Fibroblast of peridontal ligament (primary cell): ENCODE measurements around the gene ASF1B.

Source experiments
- DNase-seq: peaks from one replicate; pipeline ENCODE4 v3.0.0-alpha.2; 2010; ENCODE audit errors: extremely low read depth

ASF1B gene

DNA sequence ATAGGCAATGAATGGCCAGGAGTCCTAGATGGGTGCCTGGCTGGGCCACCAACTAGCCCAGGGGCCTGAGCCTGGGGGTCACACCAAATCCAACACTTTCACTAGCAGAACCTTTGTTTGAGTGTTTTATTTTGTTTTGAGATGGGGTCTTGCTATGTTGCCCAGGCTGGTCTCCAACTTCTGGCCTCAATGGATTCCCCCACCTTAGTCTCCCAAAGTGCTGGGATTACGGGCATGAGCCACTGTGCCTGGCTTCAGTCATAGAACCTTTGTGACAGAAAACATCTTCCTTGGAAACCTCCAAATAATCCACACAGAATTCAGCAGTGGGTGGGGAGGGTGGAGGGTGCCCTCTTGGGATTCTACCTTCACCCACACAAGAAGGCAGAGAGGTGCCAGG, 24.9 kb downstream of the ASF1B start:
- DNase-seq: no peak

DNA sequence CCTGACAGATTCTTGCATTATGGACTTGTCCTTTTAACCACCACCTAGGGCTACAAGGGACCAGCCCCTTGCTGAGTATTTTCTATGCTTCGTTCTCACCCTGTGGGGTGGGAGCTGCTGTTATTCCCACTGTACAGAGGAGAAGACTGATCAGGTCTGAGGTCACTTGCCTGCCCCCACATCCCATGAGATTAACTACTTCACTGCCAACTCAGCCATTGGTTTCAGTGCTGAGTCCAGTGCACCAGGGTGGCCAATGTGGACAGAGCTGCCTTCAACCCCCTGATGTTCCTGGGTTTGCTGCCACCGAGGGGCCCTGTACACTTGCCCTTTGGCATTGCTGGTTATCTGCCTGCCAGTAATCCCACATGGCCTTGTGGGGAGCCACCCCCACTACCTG, 25.7 kb downstream of the ASF1B start:
- no peak for DNase-seq

- no peak for DNase-seq
Observed at GRCh38 chr19:14107581-14108461, 28.6 kb downstream of the ASF1B start.

- no peak for DNase-seq
Observed at GRCh38 chr19:14106840-14107239, 29.5 kb downstream of the ASF1B start.

DNA sequence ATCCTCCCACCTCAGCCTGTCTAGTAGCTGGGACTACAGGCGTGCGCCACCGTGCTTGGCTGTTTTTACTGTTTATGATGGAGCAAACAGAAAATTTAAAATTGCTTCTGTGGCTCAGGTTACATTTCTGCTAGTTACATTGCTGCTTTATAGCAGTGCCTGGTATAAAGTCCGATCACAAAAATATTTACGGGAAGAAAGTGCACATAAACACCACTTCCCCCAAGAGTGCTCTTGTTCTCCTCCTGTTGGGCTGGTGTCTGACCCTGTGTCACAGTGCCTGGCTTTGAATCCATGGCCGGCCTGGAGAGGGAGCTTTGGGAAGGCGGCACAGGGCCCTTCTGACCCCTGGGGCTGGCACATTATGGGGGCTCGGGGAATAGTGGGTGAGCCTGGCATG, 30.7 kb downstream of the ASF1B start:
- no peak for DNase-seq

DNA sequence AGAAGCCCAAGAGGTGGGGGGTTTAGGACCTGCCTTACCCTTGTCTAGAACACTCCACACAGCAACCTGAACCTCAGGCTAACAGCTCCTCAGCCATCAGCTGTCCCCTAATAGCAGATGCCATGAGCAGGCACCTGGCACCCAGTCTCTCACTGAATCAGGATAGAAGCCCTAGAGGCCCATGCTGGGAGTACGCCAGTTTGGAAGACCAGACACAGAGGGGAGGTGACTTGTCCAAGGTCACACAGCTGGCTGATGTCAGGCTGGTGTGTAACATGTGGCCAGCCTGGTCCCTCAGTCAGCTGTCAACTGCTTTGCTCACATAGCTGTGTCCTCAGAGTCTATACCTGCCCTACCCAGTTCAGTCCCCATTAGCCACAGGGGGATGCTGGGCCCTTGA, 33.1 kb downstream of the ASF1B start:
- DNase-seq: no peak

GRCh38 chr19:14102756-14103155, 33.6 kb downstream of the ASF1B start:
- no peak for DNase-seq

DNA sequence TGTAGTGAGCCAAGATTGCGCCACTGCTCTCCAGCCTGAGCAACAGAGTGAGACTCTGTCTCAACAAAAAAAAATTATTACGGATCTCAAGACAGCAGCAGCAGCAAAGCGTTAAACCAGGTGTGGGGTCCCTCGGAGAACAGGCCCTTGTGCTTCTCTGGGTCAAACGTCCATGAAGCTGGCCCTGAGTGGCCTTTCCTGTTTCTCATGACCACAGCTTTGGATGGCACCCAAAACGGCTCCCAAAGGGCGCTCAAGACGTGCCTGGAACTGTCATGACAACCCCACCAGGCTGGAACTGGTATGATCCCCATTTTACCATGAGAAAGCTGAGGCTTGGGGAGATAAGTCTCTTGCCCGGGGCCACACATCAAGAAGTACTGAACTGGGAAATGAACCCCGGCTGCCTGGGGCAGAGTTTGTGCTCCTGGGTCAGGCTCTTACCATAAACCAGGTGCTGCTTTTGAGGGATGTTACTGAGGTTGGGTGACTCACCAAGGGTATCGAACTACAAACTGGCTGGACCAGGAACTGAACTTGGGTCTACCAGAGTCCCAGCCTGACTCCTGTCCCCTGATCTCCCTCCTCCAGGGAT, 34.2 kb downstream of the ASF1B start:
- DNase-seq: no peak

DNA sequence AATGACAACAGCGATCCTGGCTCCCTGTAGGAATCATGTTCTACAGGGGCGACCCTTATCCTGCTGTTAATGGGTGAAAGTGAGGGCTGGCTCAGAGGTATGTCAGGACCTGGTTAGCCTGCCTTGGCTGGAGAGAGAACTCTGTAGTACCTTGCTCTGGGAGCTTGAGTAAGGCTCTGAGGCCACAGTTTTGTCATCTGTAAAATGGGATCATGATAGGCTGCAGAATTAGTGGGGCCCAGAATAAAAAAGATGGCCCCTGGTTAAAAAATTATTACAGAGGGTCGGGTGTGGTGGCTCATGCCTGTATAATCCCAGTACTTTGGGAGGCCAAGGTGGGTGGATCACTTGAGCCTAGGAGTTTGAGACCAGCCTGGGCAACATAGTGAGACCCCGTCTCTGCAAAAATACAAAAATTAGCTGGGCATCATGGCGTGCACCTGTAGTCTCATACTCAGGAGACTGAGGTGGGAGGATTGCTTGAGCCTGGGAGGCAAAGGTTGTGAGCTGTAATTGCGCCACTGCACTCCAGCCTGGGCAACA, 35.3 kb downstream of the ASF1B start:
- no peak for DNase-seq

GRCh38 chr19:14097532-14098151, 38.7 kb downstream of the ASF1B start:
- DNase-seq: no peak

DNA sequence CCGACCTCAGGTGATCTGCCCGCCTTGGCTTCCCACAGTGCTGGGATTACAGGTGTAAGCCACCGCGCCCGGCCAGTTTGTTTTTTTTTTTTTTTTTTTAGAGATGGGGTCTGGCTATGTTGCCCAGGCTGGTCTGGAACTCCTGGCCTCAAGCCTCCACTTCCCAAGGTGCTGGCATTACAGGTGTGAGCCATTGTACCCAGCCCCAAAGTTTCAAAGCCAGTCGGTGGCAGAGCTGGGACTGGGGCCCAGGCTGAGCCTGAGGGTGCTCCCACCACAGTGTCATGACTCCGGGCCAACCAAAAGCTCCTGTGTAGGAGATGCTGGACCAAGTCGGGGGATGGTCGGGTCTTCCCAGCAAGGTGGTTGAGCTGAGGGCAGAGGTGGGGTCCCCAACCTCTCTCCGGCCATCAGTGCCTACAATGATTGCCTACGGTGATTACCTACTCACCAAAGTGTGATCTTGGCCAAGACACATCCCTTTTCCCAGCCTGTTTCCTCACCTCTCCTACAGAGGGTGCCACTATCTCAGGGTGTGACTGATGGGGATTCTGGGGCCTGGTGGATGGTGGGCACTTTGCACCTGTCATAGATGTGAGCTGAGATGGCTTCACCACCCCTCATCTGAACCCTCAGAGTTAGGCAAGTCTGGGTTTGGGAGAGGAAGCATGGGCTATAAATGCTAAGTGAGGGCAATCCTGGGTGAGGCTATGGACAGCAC, 40.0 kb downstream of the ASF1B start:
- DNase-seq: no peak

GRCh38 chr19:14094854-14095253, 41.5 kb downstream of the ASF1B start:
- DNase-seq: no peak

DNA sequence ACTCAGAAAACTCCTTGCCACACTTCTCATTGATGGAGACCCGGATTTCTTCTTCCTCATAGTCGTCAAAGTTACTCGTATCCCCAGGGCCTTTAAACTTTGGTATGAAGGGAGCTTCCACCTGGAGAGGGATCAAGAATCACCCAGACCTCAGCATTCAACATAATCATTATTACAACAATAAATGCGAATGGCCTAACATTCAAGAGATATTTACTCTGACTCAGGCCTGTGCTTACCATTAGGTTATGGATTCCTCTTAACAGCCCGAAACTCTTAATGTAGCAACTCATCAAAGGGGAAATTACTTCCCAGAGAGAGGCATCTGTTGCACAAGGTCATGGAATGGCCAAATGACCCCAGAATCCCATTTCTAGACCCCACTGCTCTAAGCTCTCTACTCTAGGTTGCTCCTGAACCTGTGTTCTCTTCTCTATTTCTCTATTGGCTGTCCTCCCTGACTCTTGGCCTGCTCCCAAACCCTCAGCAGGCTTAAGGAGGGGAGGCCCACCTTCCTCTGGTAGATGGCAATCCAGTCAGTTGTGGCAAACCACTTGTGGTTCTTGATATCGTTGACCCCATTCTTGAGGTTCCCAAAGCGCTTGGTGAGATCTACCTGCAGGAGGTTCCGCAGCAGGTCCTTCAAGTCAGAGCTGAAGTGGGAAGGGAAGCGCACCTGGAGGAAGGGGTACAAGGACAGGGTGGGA, 43.1 kb downstream of the ASF1B start:
- no peak for DNase-seq

GRCh38 chr19:14091813-14092462, 44.5 kb downstream of the ASF1B start:
- DNase-seq: no peak

DNA sequence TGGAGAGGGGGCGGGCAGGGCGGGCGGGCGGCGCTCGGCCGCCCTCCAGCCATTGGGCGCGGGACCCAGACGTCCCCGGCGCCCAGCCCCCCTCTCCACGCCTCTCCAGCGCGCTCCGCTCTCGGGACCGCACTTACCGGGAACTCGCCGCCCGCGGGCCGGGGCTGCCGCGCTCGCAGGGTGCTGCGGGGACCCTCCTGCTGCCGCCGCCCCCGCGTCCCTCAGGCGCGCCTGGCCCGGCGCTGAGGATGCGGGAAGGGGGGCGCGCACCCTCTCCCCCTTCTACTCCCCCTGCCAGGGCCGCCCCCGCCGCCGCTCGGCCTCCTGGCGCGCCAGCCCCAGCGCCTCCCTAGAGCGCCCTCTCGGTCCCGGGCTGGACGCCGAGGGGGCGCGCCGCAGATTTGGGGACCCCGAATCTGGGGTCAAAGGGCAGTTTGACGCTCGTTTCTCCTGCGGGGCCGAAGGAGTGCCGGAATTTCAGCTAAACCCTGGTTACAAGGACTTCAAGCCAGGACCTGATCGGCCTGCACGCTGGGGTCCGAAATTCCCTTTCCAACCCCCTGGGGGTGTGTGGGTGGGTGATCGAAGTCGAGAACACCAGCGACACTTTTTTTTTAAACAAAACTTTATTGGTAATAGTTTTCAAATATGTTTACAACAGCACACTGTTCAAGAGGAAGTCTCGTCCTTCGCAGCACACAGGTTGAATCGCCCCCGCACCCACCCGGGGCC, 45.1 kb downstream of the ASF1B start:
- DNase-seq: peak; percentile 54

GRCh38 chr19:14090509-14091080, 45.8 kb downstream of the ASF1B start, which contains the start of gene SAMD1:
Gene SAMD1, minus strand, starts transcription at chr19:14090751.
- peak; percentile 83 for DNase-seq

- DNase-seq: peak; percentile 48
Observed at GRCh38 chr19:14089662-14090508, 46.5 kb downstream of the ASF1B start.

DNA sequence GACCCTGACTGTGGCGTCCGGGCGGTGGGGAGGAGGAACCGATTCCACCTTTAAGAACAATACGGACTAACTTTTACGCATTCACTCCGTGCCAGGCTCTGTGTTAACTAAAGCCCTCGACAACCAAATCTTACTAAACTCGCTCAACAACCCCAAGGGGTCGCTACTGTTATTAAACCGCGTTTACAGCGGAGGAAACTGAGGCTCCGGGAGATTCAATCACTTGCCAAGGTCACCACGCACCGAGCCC, 47.1 kb downstream of the ASF1B start:
- no peak for DNase-seq
